H1 (cell line): ENCODE data around the gene ZNF91. TPM values are rescaled to one million over a fixed set of nuclear protein-coding genes. Genes with fewer than 3 reads are reported as not detected.
A peak's percentile ranks its signal among the peaks of the same experiment; 100 is the strongest.
"Not testable (repeated sequence)": the region's sequence is repeated elsewhere in the genome, so short reads cannot be mapped to it uniquely, and the experiment has no call there.

Experiments used
- CTCF ChIA-PET: fragments of 300-600 bp; sonication (Branson Sonifier 250); formaldehyde crosslinking; loops from one replicate; lab custom pipeline; 2021; ENCODE audit not compliant: partially characterized antibody; lab: Charles Lee
- POLR2A ChIA-PET: fragments of 300-600 bp; sonication (Branson Sonifier 250); formaldehyde crosslinking; loops from one replicate; lab custom pipeline; 2021; ENCODE audit warnings: inconsistent platforms; ENCODE audit not compliant: partially characterized antibody; lab: Charles Lee
- DNase-seq, 2 experiments: peaks; one replicate each; pipeline versions ENCODE4 v3.0.0 to v3.0.0-alpha.2; 2010 to 2022; ENCODE audit warnings: low spot score in 2 of 2, low read depth in 1 of 2, mixed read lengths in 1 of 2
- FAIRE-seq: peaks from 2 replicates; lab custom pipeline; 2011; peaks lifted over from hg19 to GRCh38; lab: Jason Lieb, UNC
- H2AFZ ChIP-seq: 2 replicates; pipeline ENCODE4 v1.8.1; 2012; ENCODE audit warnings: low read length, inconsistent platforms
- H2AK5ac ChIP-seq: 2 replicates; pipeline ENCODE4 v1.6.1; 2013; ENCODE audit warnings: low read depth, low read length
- H2BK120ac ChIP-seq: replicated peaks from 2 replicates; pipeline ENCODE3; 2013; ENCODE audit warnings: low read depth, low read length, inconsistent platforms
- H2BK12ac ChIP-seq: 2 replicates; pipeline ENCODE4 v1.6.1; 2013; ENCODE audit warnings: low read depth, low read length
- H2BK15ac ChIP-seq: 2 replicates; pipeline ENCODE4 v1.6.1; 2013; ENCODE audit warnings: low read length
- H2BK20ac ChIP-seq: 2 replicates; pipeline ENCODE4 v1.6.1; 2013; ENCODE audit warnings: low read length
- H2BK5ac ChIP-seq: 2 replicates; pipeline ENCODE4 v1.6.1; 2013; ENCODE audit warnings: low read depth, low read length
- H3K14ac ChIP-seq: 2 replicates; pipeline ENCODE4 v1.6.1; 2013; ENCODE audit warnings: inconsistent platforms; ENCODE audit not compliant: insufficient read length
- H3K18ac ChIP-seq: 2 replicates; pipeline ENCODE4 v1.6.1; 2013; ENCODE audit warnings: low read length; ENCODE audit errors: extremely low read depth
- H3K23ac ChIP-seq: 2 replicates; pipeline ENCODE4 v1.6.1; 2013; ENCODE audit warnings: inconsistent platforms; ENCODE audit not compliant: insufficient read length
- H3K23me2 ChIP-seq: 2 replicates; pipeline ENCODE4 v1.6.1; 2013; ENCODE audit warnings: low read depth, low read length
- H3K27ac ChIP-seq: 2 replicates; pipeline ENCODE4 v1.6.1; 2011; ENCODE audit warnings: low read depth, low read length, inconsistent platforms
- H3K27me3 ChIP-seq, 4 experiments: replicated peaks in 1 of 4; 1 replicate in 1 of 4; 2 replicates in 3 of 4; pipeline versions ENCODE4 v1.6.1 to v1.8.1; 2011 to 2013; ENCODE audit warnings: low read length in 3 of 4, mild to moderate bottlenecking in 3 of 4, inconsistent platforms in 2 of 4, mixed read lengths in 2 of 4, moderate library complexity in 1 of 4; ENCODE audit not compliant: control insufficient read depth in 3 of 4, insufficient read depth in 3 of 4; ENCODE audit errors: extremely low read depth in 1 of 4
- H3K36me3 ChIP-seq, 4 experiments: 2 replicates each; pipeline versions ENCODE4 v1.6.1 to v1.8.1; 2011 to 2013; ENCODE audit warnings: mild to moderate bottlenecking in 4 of 4, low read length in 3 of 4, moderate library complexity in 2 of 4, control low read depth in 1 of 4, inconsistent platforms in 1 of 4; ENCODE audit not compliant: insufficient read depth in 4 of 4, control insufficient read depth in 2 of 4
- H3K4ac ChIP-seq: replicated peaks from 2 replicates; pipeline ENCODE3; 2013; ENCODE audit warnings: low read length, low read depth, mixed read lengths, inconsistent platforms; ENCODE audit not compliant: insufficient read length
- H3K4me1 ChIP-seq, 4 experiments: replicated peaks in 1 of 4; 1 replicate in 1 of 4; 2 replicates in 3 of 4; pipeline versions ENCODE4 v1.6.1 to v1.8.1; 2011 to 2013; ENCODE audit warnings: low read length in 3 of 4, inconsistent platforms in 2 of 4, mixed read lengths in 1 of 4; ENCODE audit not compliant: insufficient read depth in 4 of 4, control insufficient read depth in 3 of 4
- H3K4me2 ChIP-seq, 2 experiments: 2 replicates each; pipeline versions ENCODE4 v1.6.1 to v1.8.1; 2011 to 2013; ENCODE audit warnings: low read depth in 2 of 2, low read length in 2 of 2, control low read depth in 1 of 2, inconsistent platforms in 1 of 2, mild to moderate bottlenecking in 1 of 2; ENCODE audit not compliant: insufficient read depth in 1 of 2
- H3K4me3 ChIP-seq, 4 experiments: fragments of 200-600, 300-600 bp in 1 of 4; sonication (generic), shearing (Covaris generic), sonication (Bioruptor Twin) in 1 of 4; 2 replicates each; pipeline versions ENCODE4 v1.5.1 to v1.8.1; 2011 to 2016; ENCODE audit warnings: low read length in 4 of 4, low read depth in 3 of 4, control low read depth in 2 of 4, inconsistent platforms in 2 of 4, mild to moderate bottlenecking in 2 of 4, mixed read lengths in 1 of 4, moderate library complexity in 1 of 4; ENCODE audit not compliant: insufficient read depth in 2 of 4; ENCODE audit errors: extremely low read depth in 1 of 4
- H3K56ac ChIP-seq: replicated peaks from 2 replicates; pipeline ENCODE3; 2013; ENCODE audit warnings: low read depth, mild to moderate bottlenecking, mixed read lengths, low read length, inconsistent platforms; ENCODE audit not compliant: insufficient read length
- H3K79me1 ChIP-seq: 2 replicates; pipeline ENCODE4 v1.6.1; 2013; ENCODE audit warnings: low read depth, low read length, control low read depth
- H3K79me2 ChIP-seq, 2 experiments: 2 replicates each; pipeline versions ENCODE4 v1.6.1 to v1.8.1; 2012 to 2013; ENCODE audit warnings: low read length in 2 of 2, mild to moderate bottlenecking in 2 of 2, inconsistent platforms in 1 of 2; ENCODE audit not compliant: insufficient read depth in 2 of 2, control insufficient read depth in 1 of 2
- H3K9ac ChIP-seq, 4 experiments: replicated peaks in 1 of 4; 1 replicate in 1 of 4; 2 replicates in 3 of 4; pipeline versions ENCODE4 v1.6.1 to v1.8.1; 2011 to 2013; ENCODE audit warnings: low read depth in 3 of 4, low read length in 3 of 4, control low read depth in 2 of 4, mild to moderate bottlenecking in 2 of 4, moderate library complexity in 2 of 4, inconsistent platforms in 1 of 4; ENCODE audit errors: extremely low read depth in 1 of 4
- H3K9me3 ChIP-seq, 2 experiments: 2 replicates each; pipeline versions ENCODE4 v1.6.1 to v1.8.1; 2012 to 2013; ENCODE audit warnings: mild to moderate bottlenecking in 2 of 2, moderate library complexity in 2 of 2, control low read depth in 1 of 2, inconsistent platforms in 1 of 2, low read depth in 1 of 2, low read length in 1 of 2, mixed read lengths in 1 of 2; ENCODE audit not compliant: insufficient read depth in 2 of 2
- H4K20me1 ChIP-seq, 2 experiments: replicated peaks in 1 of 2; 2 replicates each; pipeline versions ENCODE3 to v1.8.1; 2011 to 2013; ENCODE audit warnings: inconsistent platforms in 2 of 2, low read length in 2 of 2, mild to moderate bottlenecking in 1 of 2; ENCODE audit not compliant: insufficient read depth in 2 of 2, control insufficient read depth in 1 of 2
- H4K5ac ChIP-seq: 2 replicates; pipeline ENCODE4 v1.6.1; 2013; ENCODE audit warnings: low read length, low read depth, mixed read lengths, inconsistent platforms; ENCODE audit not compliant: insufficient read length
- H4K8ac ChIP-seq: 2 replicates; pipeline ENCODE4 v1.8.0; 2013; ENCODE audit warnings: mild to moderate bottlenecking, moderate library complexity, low read length, inconsistent platforms; ENCODE audit not compliant: insufficient read depth; ENCODE audit errors: extremely low read depth
- H4K91ac ChIP-seq: replicated peaks from 2 replicates; pipeline ENCODE3; 2013; ENCODE audit warnings: low read length, mixed read lengths, inconsistent platforms; ENCODE audit not compliant: insufficient read length
- ZNF274 ChIP-seq: IDR thresholded peaks from 2 replicates; pipeline ENCODE4 v1.7.0; 2012; ENCODE audit warnings: low read length, borderline replicate concordance; ENCODE audit errors: extremely low read depth
- WGBS, 2 experiments: shearing (Covaris generic) in 1 of 2; methylation state at CpG; one replicate each; pipeline versions ENCODE4 v1.1.6 to v1.1.7; 2013 to 2015; ENCODE audit warnings: low lambda C conversion rate in 2 of 2, mixed read lengths in 2 of 2, inconsistent platforms in 1 of 2, low coverage in 1 of 2, missing lambda C conversion rate in 1 of 2; ENCODE audit not compliant: insufficient replicate concordance in 2 of 2, insufficient coverage in 1 of 2, insufficient read length in 1 of 2; ENCODE audit errors: extremely low coverage in 1 of 2, missing lambda C conversion rate in 1 of 2; 5-methylcytosine and 5-hydroxymethylcytosine counted together
- polyA plus RNA-seq, 7 experiments: library from polyadenylated mRNA; depleted of rRNA in 3 of 7; stranded (reverse) in 5 of 7; unstranded in 2 of 7; fragments of >200 nt in 5 of 7; fragments of 200-250 nt in 2 of 7; gene quantifications; 1 replicate in 5 of 7; 2 replicates in 1 of 7; 4 replicates in 1 of 7; pipeline versions ENCODE4 v1.2.1 to v1.2.3, GENCODE V29; 2011 to 2013; ENCODE audit warnings: missing spikeins in 2 of 7, mixed read lengths in 2 of 7
- total RNA-seq: library from RNA; stranded (reverse); fragmentation: NEBNext Ultra II Directional; extraction: Animal tissue kit (Norgen Biotek cat#: 25700); gene quantifications from 2 replicates; pipeline ENCODE4 v1.2.1, GENCODE V29; 2021

The ZNF91 gene
- total and polyA plus RNA-seq, 2 of the 8 experiments (the other 6 are each of a cell fraction or from before 2014, with no cell fraction given): 16.5 to 35.1 TPM

- DNase-seq, H4K5ac ChIP-seq, CTCF ChIA-PET, H2AFZ ChIP-seq, H4K91ac ChIP-seq, H3K9ac ChIP-seq, H3K27ac ChIP-seq, H3K4me1 ChIP-seq, H4K20me1 ChIP-seq, POLR2A ChIA-PET, H3K56ac ChIP-seq, H4K8ac ChIP-seq, H2BK12ac ChIP-seq, H3K18ac ChIP-seq, H3K23me2 ChIP-seq, H3K4me2 ChIP-seq, H3K14ac ChIP-seq, H2BK5ac ChIP-seq, H3K79me2 ChIP-seq, H2BK120ac ChIP-seq, H3K23ac ChIP-seq, H3K4ac ChIP-seq, H2AK5ac ChIP-seq, FAIRE-seq, H3K27me3 ChIP-seq, H3K79me1 ChIP-seq, H3K4me3 ChIP-seq, H2BK20ac ChIP-seq, H2BK15ac ChIP-seq: not testable (repeated sequence)
- TF ChIP-seq ZNF274: peak; percentile 76
- 100% methylated on average over 1 of the region's 1 CpG; no CpG with 5 or more reads in 1 of the 2 experiments for WGBS, 2 experiments
- H3K9me3 ChIP-seq: peaks cover 60 to 66% of the 10 kb centered on the region in 2 experiments
- H3K36me3 ChIP-seq: peaks cover 0 to 43% (median 18%) of the 10 kb centered on the region in 4 experiments; a peak in 4 of 8 replicates
These were observed 33.4 kb downstream of the ZNF91 start for GRCh38 chr19:23361843-23362242.
